ENCODE data around the gene TDRD3.
A peak's percentile ranks its signal among the peaks of the same experiment; 100 is the strongest.
"Not testable (repeated sequence)": the region's sequence is repeated elsewhere in the genome, so short reads cannot be mapped to it uniquely, and the experiment has no call there.

Gene TDRD3

DNA sequence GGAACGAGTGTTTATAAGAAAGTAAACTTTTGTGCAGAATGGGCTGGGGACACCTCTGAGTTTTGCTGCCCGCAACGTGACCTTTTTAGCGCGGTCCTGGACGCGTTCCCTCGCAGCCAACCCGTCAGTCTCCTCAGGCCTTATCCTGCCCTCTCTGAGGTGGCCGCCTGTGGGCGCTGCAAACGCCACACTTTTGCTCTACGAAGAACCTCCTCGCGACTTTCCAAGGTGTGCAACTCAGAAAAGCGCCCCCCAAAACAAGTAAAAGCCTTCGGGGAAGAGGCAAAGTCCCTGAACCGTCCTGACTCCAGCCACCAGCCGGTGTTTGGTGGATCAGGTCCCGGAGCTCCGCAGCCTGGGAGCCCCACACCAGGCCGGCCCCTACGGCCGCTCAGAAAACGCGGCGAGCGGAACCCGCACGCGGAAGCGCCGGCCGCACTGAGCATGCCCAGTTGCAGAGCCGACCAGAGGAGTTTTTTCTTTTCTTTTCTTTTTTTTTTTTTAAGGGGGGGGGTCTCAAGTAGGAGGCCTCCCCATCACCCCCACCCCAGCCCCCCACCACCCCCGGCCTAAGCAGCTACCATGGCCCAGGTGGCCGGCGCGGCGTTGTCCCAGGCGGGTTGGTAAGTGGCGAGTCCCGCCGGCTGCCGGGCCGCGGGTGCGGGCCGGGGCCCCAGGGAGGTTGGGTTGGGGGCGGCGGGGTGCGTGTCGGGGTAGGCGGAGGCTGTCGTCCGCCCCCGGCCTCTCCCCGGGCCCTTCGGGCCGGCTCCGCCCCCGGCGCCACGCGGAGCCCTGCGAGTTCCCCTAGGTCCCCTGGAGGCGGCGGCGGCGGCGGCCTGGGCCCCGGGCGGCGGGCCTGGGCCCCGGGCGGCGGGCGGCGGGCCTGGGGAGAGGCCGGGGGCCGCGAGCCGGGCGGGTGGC is at the start of gene TDRD3:
Gene TDRD3 (plus strand): TSS at position 438 of the 921 bp plus-strand sequence. CDS start 145 bp downstream, at position 583.
- peak; percentile 83 for DNase-seq

DNA sequence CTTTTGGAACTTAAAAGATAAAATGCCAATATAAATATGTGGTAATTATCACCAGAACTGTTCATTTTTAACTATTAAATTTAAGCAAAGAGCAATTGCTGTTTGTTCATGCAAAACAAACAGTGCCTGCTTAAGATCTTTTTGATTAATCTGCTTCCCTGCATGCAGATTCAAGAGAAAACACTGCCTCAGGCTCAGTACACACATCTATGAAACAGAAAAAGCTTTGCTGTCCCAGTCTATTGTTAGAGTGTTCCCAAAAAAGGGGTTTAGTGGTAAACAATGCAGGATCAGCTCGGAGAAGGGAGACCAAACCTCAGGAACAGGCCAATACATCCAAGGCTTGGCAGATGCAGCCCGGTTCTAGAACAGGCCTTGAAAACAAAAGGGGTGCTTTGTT is 49.3 kb upstream of the TDRD3 start:
- DNase-seq, result no peak

DNA sequence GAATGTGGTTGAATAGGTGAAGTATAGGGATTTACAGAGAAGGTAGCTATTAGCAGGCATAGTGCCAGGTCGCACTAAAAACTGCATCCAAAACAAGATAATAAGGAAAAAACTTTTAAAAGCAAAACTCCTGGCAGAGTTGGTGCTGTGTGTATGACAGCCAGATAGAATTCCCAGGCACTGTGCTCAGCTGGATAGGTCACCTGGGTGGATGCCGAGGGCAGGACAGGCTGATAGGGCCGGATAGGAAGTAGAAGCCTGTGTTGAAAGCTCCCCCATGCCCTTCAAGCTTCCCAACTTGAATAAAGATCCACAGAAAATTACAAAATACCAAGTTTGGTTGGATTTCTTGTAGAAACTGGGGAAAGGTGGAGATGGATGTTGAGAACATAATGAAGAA is 48.9 kb upstream of the TDRD3 start:
- no peak for DNase-seq

- no peak for DNase-seq
Measured at GRCh38 chr13:60351326-60351725, 45.7 kb upstream of the TDRD3 start.

GRCh38 chr13:60351855-60352615 is 45.0 kb upstream of the TDRD3 start:
- no peak for DNase-seq

- DNase-seq, result no peak
Measured at GRCh38 chr13:60352644-60353043, 44.4 kb upstream of the TDRD3 start.

- no peak for DNase-seq
Measured at GRCh38 chr13:60355056-60355455, 42.0 kb upstream of the TDRD3 start.

GRCh38 chr13:60356970-60357369 is 40.0 kb upstream of the TDRD3 start:
- no peak for DNase-seq

DNA sequence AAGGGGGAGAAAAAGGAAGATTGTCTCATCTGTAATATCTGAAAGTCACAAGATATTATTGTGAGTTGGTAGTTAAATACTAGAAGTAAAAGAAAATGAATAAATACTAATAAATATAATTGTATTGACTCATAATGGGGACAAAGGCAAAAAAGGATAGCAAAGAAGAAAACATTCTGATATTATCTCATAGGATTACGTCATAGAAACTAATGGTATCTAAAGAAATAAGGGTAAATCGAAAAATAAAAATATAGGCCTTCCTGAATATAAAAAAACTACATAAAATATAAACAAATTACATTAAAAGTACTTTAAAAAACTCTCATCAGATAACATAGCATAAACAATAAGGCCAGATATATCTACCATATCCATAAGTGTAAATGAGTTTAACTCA is 38.6 kb upstream of the TDRD3 start:
- DNase-seq, result no peak

DNA sequence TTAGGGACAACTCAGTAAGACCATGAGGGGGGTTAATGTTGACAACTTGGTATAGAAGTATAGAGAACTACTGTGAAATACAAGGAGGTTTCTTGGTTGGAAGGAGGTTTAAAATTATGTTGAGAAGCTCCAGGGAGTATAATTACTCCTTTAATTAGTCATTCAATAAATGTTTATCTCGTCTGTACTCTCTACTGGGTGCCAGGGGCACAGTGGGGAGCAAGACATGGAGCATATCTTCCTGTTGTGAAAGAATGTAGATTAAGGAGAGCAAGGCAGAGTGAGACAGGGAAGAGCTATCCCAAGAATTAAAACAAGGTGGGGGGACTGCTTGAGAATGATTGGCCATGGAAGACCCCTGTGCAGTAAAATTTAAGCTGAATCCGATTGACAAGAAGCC is 33.7 kb upstream of the TDRD3 start:
- no peak for DNase-seq

DNA sequence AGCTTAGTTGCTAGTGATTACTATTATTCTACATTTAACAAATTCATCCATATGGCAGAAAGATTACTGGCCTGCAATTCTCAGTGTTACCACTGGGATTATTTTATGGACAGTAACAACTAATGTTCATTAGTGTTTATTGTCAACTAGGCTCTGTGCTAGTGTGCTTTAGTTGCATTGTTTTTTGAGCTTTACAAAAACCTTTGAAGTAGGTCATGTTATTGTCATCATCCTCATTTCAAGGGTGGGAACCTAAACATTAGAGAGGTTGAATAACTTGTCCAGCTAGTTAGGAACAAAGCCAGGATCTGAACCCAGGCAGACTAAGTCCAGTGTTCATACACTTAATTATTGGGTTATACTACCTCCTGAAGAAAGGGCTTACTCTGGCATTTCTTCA is 27.8 kb upstream of the TDRD3 start:
- DNase-seq, result no peak

GRCh38 chr13:60370343-60370742 is 26.7 kb upstream of the TDRD3 start:
- peak; percentile 9 for DNase-seq

DNA sequence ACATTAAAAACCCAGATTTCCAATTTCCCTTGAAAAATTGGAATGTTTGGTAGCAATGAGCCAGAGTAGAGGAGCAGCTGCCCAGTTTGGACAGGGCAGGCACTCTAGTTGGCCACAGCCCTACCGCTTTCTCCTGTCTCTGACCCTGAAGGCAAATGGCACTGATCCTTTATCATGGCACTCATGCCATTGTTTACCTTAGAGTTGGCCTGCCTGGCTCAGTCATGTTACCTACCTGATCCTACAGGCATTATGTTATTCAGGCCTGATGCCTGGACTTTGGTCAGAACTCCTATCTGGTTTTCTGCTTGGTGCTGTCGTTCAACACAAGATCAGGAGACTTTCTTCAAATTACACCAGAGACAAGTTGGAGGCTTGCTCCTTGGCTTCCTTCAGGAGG is 24.9 kb upstream of the TDRD3 start:
- no peak for DNase-seq

DNA sequence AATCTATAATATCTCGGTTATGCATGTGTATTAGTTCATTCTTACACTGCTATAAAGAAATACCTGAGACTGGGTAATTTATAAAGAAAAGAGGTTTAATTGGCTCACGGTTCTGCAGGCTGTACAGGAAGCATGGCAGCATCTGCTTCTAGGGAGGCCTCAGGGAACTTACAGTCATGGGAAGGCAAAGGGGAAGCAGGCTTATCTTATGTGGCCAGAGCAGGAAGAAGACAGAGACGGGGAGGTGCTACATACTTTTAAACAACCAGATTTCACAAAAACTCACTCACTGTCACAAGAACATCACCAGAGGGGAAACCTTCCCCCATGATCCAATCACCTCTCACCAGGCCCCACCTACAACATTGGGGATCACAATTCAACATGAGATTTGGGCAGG is 17.7 kb upstream of the TDRD3 start:
- not testable (repeated sequence) for DNase-seq

DNA sequence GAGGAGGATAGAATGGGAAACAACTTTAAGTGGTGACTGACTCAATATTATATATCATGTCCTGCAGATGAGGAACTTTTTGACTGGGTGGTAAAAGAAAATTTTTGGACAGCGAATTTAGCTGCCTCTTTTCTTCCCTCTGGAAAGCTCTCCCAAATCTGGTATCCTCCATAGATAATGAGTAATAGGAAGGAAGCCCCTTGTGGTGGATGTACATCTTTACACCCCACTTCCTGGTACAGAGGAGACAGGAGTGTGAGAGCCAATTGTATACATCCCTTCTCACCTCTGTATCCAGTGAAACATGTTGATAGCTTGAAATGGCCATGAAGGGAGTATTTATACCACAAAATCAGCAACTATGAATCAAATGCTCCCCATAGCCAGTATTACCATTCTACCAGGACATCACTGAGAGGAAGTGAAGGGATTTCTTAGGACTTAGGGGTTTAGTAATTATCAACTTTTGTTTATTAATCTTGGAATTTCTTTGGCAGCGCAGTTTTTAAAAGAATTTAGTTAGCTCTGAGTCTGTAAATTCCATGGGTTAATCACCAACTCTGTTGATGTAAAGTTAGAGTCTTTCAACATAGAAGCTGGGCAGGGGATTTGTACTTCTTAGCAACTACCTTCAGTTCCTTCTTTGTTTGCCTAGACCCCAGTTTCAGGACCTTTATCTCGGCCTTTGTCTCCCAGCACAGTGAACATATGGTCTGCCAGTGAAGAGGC is 17.0 kb upstream of the TDRD3 start:
- DNase-seq, result no peak

- DNase-seq, result no peak
Measured at GRCh38 chr13:60384911-60385310, 12.1 kb upstream of the TDRD3 start.

GRCh38 chr13:60386250-60386649 is 10.8 kb upstream of the TDRD3 start:
- no peak for DNase-seq

DNA sequence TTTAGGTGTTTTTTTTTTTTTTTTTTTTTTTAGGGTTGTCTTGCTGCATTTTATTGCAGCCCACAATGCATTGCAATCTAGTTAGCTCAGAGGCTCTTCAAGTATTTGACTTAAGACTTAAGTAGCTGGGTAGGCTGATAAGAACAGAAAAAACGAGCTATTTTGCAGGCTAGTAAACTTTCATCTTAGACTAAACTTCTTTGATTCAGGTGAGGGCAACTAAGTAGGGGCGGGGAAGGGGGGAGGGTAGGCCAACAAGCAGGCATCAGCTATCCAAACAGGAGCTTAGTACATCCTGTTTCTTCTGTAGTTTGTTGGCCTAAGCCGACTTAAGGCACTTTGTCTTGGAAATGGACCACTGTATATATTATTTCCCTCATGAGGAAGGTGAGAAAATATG is 4.9 kb upstream of the TDRD3 start:
- no peak for DNase-seq

DNA sequence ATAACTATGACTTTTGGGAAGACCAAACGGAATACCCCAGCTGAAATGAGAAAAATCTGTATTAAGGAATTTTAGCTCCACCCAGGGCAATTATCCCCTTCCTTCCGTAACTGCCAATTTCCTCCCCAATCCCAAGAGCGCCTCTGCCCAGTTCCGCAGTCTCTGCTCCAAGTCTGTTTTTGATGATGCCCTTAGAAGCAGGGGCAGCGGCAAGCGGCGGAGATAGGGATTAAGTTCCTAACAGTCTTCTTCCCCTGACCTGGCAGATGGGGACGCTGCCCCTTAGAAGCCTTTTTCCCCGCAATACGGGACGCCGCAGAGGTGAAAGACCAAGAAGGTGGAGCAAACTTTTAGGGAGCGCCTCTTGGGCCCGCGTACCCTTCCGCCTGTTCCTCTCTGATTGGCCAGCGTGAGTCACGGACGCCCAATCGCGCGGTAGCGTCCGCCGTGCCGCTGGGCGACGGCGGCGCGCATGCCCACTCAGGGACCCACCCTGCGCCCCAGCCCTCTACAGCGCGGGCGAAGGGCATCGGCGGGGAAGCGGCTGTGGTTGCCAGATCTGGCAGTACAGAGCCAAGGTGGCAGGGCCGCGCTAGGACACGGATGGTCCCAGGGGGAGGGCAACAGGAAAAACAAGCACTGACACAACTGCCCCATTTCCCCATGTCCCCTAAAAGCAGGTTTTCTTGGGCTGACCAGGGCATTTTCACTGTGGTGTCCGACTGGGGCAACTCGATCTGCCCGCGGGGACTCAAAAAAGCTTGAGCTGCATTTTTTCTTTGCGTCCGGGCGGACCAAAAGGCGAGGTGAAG is 843 bp upstream of the TDRD3 start:
- DNase-seq, result peak; percentile 92

DNA sequence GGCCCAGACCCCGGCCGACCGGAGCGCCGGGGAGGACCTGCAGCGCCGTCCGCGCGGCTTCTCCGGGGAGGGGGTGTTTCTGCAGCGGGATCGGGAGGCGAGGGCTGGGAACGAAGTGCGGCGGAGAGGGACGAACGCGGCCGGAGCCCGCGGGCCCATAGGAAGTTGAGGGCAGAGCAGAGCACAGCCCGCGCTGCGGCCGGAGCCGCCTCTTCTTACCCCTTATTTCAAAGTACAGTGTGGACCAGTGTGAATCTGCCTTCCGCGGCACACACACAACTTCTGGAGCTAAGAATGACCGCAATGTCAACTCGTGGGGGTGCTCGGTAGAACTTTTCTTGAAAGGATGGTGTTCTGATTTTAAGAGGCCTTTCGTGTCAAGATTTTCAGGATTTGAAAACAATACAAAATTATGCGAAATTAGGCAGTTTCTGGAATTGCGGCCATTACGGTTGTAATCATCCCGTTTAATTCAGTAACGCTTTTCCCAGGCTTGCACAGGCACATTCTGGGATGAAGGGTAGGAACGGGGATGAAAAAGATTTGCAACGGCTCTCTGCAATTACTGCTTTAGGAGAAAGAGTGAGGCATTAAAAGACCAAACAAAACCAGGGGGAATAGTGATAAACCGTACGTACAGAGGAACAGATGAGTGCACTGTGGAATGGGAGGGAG is 821 bp downstream of the TDRD3 start:
- DNase-seq, result peak; percentile 58

GRCh38 chr13:60398379-60398891 is 1.4 kb downstream of the TDRD3 start:
- DNase-seq, result no peak

All from stimulated activated CD4-positive, alpha-beta T cell treated with anti-CD3 and anti-CD28 coated beads, Interleukin-15, amount 100 ng/mL, for 24 hours (primary cell).